ENCODE results near the gene TEX55.
"Not testable (repeated sequence)": the region's sequence is repeated elsewhere in the genome, so short reads cannot be mapped to it uniquely, and the experiment has no call there.

TEX55 gene

GRCh38 chr3:119161240-119161639, 15.3 kb downstream of the TEX55 start:
- DNase-seq: no peak

DNA sequence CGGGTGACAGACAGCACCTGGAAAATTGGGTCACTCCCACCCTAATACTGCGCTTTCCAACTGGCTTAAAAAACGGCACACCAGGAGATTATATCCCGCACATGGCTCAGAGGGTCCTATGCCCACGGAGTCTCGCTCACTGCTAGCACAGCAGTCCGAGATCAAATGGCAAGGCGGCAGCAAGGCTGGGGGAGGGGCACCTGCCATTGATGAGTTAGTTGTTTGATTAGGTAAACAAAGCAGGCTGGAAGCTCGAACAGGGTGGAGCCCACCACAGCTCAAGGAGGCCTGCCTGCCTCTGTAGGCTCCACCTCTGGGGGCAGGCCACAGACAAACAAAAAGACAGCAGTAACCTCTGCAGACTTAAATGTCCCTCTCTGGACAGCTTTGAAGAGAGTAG, 18.8 kb downstream of the TEX55 start:
- DNase-seq: not testable (repeated sequence)

- no peak for DNase-seq
These were observed 24.9 kb downstream of the TEX55 start for GRCh38 chr3:119170821-119171220.

DNA sequence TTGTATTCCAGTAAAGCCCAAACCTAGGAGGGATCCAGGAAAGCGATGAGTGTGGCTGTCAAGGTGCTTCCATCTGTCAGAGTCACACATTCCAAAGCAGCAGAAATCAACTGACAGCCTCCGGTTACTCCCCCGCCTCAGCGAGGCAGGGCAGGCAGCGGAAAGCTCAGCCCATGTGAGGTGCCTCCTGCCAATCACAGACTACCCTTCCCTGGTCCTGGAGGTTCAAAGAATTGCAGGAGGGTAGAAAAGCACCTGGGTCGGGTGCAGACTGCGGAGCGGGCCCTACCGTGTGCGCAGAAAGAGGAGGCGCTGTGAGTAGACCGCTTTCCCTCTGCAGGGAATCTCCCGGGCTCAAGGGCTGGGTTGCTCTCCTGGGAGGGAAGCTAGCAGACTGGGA, 27.4 kb downstream of the TEX55 start, which contains the start of gene UPK1B:
Gene UPK1B (plus strand): TSS at position 274 of the 400 bp plus-strand sequence. CDS start 13,144 bp downstream, outside the sequence.
- no peak for DNase-seq

DNA sequence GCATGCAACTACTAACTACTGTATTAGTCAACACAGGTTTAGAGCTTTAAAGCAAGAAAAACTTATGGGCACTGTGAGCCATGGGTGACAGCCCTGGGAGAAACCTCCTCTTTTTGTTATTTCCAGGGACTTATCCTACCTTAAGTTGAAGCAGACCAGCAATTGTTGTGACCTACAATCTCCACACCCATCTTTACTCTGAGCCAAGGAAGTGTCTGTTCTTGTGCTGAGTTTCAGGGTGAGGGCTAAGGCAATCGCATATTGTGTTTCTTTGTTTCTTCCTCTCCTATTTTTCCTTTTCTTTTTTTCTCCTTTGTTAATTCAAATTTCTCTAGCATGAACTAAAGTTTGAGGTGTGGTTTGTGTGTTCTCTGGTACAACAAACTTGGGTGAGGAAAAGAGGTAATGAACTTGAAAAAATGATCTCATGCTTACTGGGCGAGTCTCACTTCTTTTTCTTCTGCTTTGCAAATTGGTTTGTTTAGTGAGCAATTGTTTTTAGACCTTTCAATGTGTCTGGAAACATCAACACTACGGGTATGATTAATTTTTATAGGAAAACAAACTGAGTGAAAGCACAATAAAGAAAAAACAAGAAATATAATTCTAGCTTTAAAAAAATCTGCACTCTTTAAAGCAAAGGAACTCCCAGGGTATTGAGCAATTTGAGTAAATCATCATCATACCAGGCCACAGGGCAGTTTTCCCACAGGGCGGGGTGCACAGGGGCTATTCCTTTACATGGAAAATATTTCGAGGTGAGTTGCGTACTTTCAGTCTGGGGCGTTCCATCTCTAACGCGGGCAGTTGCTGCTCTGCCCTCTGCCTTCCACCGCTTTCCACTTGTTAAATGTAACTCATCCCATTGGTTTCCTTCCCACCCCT, 30.1 kb downstream of the TEX55 start:
- no peak for DNase-seq

- no peak for DNase-seq
These were observed 30.8 kb downstream of the TEX55 start for GRCh38 chr3:119176778-119177177.

GRCh38 chr3:119177321-119177720, 31.4 kb downstream of the TEX55 start:
- no peak for DNase-seq

- DNase-seq: no peak
These were observed 35.8 kb downstream of the TEX55 start for GRCh38 chr3:119181765-119182164.

DNA sequence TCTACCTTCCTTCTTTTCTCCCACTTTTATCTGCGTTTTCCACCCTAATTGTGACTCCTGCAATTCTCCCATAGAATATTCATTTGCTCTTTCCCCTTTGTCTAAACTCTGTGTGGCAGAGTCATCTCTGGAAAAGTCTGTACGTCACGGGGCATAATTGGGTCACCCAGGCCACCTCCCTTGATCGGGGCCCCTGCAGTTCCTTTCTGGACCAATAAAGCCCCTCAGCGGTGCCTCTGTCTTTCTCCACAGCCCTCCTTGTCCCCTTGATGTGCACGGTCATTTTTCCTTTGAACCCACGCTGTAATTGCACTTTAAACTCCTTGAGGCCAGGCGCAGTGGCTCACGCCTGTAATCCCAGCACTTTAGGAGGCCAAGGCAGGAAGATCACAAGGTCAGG, 38.1 kb downstream of the TEX55 start:
- DNase-seq: no peak

- no peak for DNase-seq
These were observed 39.0 kb downstream of the TEX55 start for GRCh38 chr3:119184796-119185570.

DNA sequence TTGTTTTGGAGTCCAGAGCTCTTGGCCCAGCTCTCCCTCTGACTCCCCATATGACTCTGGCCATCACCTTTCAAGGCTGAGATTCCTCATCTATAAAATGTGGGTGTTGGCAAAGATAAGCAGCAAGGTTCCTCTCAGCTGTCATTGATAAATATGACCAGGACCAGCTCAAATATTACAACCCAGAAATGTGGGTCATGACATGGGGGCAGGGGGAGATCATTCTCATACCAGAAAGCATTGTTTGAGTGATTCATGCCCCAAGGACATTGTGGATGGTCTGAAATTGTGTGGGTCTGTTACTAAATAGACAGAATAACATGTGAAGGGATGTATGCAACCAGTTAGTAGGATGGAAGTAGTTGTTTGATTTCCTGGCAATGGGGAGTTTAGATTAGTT, 41.3 kb downstream of the TEX55 start:
- no peak for DNase-seq

DNA sequence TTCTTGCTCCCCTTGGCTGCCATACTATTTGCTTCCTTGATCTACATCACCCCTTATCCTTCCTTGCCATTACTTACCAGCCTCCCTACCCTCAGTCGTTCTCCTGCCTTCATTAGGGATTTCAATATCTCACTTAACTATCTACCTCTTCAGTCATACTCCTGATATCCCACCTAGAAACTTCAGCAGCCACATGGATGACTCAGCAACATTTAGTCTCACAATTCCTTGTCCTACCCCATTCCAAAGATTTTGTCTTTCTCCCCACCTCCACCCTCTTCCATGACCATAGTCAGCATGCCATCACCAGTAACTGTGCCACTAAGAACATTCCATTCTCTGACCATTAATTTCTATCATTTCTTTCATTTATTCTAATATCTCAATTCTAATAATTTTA, 45.8 kb downstream of the TEX55 start:
- no peak for DNase-seq

DNA sequence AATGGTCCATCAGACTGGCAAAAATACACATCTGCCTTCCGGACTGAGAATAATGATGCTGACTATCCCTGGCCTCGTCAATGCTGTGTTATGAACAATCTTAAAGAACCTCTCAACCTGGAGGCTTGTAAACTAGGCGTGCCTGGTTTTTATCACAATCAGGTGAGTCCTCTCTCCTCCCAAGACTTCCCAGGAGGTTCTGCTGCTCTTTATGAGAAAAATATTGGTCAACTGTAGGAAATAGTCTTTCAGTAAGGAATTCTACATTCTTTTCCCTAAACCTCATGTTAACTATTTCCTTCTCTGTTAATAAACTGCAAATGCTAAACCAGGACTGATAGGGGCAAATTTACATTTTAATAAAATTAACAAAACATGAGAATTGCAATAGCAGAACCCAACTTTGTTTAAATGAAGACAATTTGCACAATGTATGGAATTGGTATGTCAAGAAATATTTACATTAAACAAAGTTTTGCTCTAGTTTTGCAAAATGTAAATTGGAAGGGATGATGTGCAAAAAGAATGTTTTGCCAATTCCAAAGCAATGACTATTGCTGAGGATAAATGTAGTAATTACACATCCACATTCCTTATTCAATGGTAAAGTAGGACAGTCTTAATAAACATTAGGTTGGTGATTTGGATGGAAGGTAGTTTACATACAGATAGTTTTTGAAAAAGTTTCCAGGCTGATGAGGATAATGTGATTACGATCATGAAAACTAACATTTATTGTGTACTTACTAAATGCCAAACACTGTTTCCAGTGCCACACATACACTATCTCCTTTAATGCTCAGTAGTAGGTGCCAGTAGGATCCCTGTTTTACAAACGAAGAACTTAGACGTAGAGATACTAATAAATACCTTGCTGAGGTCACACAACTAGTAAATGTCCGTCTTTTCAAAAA, 48.5 kb downstream of the TEX55 start:
- DNase-seq: no peak

GRCh38 chr3:119195151-119195476, 49.1 kb downstream of the TEX55 start:
- no peak for DNase-seq

- DNase-seq: no peak
These were observed 49.9 kb downstream of the TEX55 start for GRCh38 chr3:119195911-119196310.

Data from activated CD4-positive, alpha-beta T cell treated with anti-CD3 and anti-CD28 coated beads for 4 hours (primary cell).